ENCODE data around the gene TMED7.
A peak's percentile ranks its signal among the peaks of the same experiment; 100 is the strongest.

TMED7 gene

GRCh38 chr5:115661101-115661500, 35.3 kb upstream of the TMED7 start:
- no peak for DNase-seq (ENCODE audit: low spot score)
- POLR2A ChIA-PET (ENCODE audit: low non-redundant PET), result no interaction called here
- TF ChIP-seq CTCF (conservative IDR thresholded peaks at IDR 0.05; ENCODE audit: low read depth), result no peak
- no peak overlapping the region for H3K27ac ChIP-seq
- CTCF ChIA-PET, result interaction anchor here (0.7 kb wide), 1 partner anchor 407 kb away, joined by 6 read pairs; no protein-coding TSS in a partner anchor

- CTCF ChIA-PET, result interaction anchor here (0.9 kb wide), 1 partner anchor 22 kb away, joined by 3 read pairs; no protein-coding TSS in a partner anchor
Measured at GRCh38 chr5:115657881-115658233, 32.0 kb upstream of the TMED7 start.

GRCh38 chr5:115657125-115657880, 31.5 kb upstream of the TMED7 start:
- H3K27ac ChIP-seq, result no peak overlapping the region
- ChIA-PET CTCF (interaction anchor here (0.9 kb wide), 1 partner anchor 22 kb away, joined by 3 read pairs; no protein-coding TSS in a partner anchor), POLR2A (ENCODE audit: low non-redundant PET) (no interaction called here)
- no peak for TF ChIP-seq CTCF (conservative IDR thresholded peaks at IDR 0.05; ENCODE audit: low read depth)
- DNase-seq (ENCODE audit: low spot score), result no peak

More at GRCh38 chr5:115657881-115658233, 32.0 kb upstream of the TMED7 start:
- peak; percentile 82 for DNase-seq (ENCODE audit: low spot score)
- no peak for TF ChIP-seq CTCF (conservative IDR thresholded peaks at IDR 0.05; ENCODE audit: low read depth)
- H3K27ac ChIP-seq, result no peak overlapping the region
- POLR2A ChIA-PET (ENCODE audit: low non-redundant PET), result no interaction called here

- ChIA-PET POLR2A (ENCODE audit: low non-redundant PET) (no interaction called here), CTCF (no interaction called here)
- TF ChIP-seq CTCF (conservative IDR thresholded peaks at IDR 0.05; ENCODE audit: low read depth), result no peak
- H3K27ac ChIP-seq, result no peak overlapping the region
- no peak for DNase-seq (ENCODE audit: low spot score)
Measured at GRCh38 chr5:115656404-115656803, 30.6 kb upstream of the TMED7 start.

- POLR2A ChIA-PET (ENCODE audit: low non-redundant PET), result no interaction called here
- TF ChIP-seq CTCF (conservative IDR thresholded peaks at IDR 0.05; ENCODE audit: low read depth), result no peak
- no peak for DNase-seq (ENCODE audit: low spot score)
- CTCF ChIA-PET, result no interaction called here
- no peak overlapping the region for H3K27ac ChIP-seq
Measured at GRCh38 chr5:115655994-115656393, 30.2 kb upstream of the TMED7 start.

GRCh38 chr5:115649541-115649940, 23.7 kb upstream of the TMED7 start:
- ChIA-PET POLR2A (ENCODE audit: low non-redundant PET) (no interaction called here), CTCF (interaction anchor here (0.5 kb wide), 2 partner anchors 19 to 1299 kb away, joined by 3 read pairs; no protein-coding TSS in a partner anchor)

More at GRCh38 chr5:115649541-115649940, 23.7 kb upstream of the TMED7 start:
- no peak for TF ChIP-seq CTCF (conservative IDR thresholded peaks at IDR 0.05; ENCODE audit: low read depth)
- no peak overlapping the region for H3K27ac ChIP-seq
- no peak for DNase-seq (ENCODE audit: low spot score)

Data from RWPE1 (cell line).